DND-41 (cell line): ENCODE measurements around the gene COG6.

Source experiments
- EZH2 ChIP-seq: IDR thresholded peaks from 3 replicates; pipeline ENCODE4 v1.6.1; 2012; ENCODE audit warnings: borderline replicate concordance, low read depth, mild to moderate bottlenecking, moderate library complexity, low read length, inconsistent platforms; ENCODE audit not compliant: severe bottlenecking
- TF ChIP-seq, protein P1 (sequence below): IDR thresholded peaks from 2 replicates; pipeline ENCODE4 v1.5.1; 2012; ENCODE audit warnings: borderline replicate concordance, low read length, moderate library complexity, mild to moderate bottlenecking; ENCODE audit not compliant: poor library complexity, severe bottlenecking; ENCODE audit errors: extremely low read depth

- TF ChIP-seq, protein P1, sequence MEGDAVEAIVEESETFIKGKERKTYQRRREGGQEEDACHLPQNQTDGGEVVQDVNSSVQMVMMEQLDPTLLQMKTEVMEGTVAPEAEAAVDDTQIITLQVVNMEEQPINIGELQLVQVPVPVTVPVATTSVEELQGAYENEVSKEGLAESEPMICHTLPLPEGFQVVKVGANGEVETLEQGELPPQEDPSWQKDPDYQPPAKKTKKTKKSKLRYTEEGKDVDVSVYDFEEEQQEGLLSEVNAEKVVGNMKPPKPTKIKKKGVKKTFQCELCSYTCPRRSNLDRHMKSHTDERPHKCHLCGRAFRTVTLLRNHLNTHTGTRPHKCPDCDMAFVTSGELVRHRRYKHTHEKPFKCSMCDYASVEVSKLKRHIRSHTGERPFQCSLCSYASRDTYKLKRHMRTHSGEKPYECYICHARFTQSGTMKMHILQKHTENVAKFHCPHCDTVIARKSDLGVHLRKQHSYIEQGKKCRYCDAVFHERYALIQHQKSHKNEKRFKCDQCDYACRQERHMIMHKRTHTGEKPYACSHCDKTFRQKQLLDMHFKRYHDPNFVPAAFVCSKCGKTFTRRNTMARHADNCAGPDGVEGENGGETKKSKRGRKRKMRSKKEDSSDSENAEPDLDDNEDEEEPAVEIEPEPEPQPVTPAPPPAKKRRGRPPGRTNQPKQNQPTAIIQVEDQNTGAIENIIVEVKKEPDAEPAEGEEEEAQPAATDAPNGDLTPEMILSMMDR, result no peak
- TF ChIP-seq EZH2, result no peak
Observed at GRCh38 chr13:39605677-39606320, 49.7 kb upstream of the COG6 start.
